HEK293 (cell line): ENCODE results near the gene SHTN1.

Experiments
- FEZF1 ChIP-seq: fragments of 450-650 bp; formaldehyde crosslinking; IDR thresholded peaks from 2 replicates; pipeline ENCODE4 v1.5.1; 2016; ENCODE audit warnings: missing biosample characterization, missing genetic modification characterization
- MYNN ChIP-seq: fragments of 450-650 bp; formaldehyde crosslinking; IDR thresholded peaks from 2 replicates; pipeline ENCODE4 v1.5.1; 2016; ENCODE audit warnings: missing biosample characterization, missing genetic modification characterization, borderline replicate concordance
- PRDM1 ChIP-seq: fragments of 450-650 bp; formaldehyde crosslinking; IDR thresholded peaks from 2 replicates; pipeline ENCODE4; 2016; ENCODE audit warnings: missing biosample characterization, missing genetic modification characterization
- PRDM2 ChIP-seq: fragments of 450-650 bp; formaldehyde crosslinking; IDR thresholded peaks from 2 replicates; pipeline ENCODE4 v1.5.1; 2016; ENCODE audit warnings: missing biosample characterization, missing genetic modification characterization, borderline replicate concordance
- TCF7L2 ChIP-seq: IDR thresholded peaks from 2 replicates; pipeline ENCODE4 v1.6.1; 2011; ENCODE audit warnings: low read depth, mild to moderate bottlenecking, inconsistent platforms, low read length, moderate library complexity, borderline replicate concordance
- ZBTB8A ChIP-seq: fragments of 450-650 bp; formaldehyde crosslinking; IDR thresholded peaks from 2 replicates; pipeline ENCODE4 v1.5.1; 2016; ENCODE audit warnings: missing biosample characterization, missing genetic modification characterization
- ZFP3 ChIP-seq: fragments of 450-650 bp; formaldehyde crosslinking; IDR thresholded peaks from 2 replicates; pipeline ENCODE4 v1.5.1; 2016; ENCODE audit warnings: low read depth, missing biosample characterization, missing genetic modification characterization
- ZNF155 ChIP-seq: fragments of 450-650 bp; formaldehyde crosslinking; IDR thresholded peaks from 2 replicates; pipeline ENCODE4 v1.5.1; 2016; ENCODE audit warnings: missing biosample characterization, missing genetic modification characterization
- ZNF292 ChIP-seq: fragments of 450-650 bp; formaldehyde crosslinking; IDR thresholded peaks from 2 replicates; pipeline ENCODE4 v1.5.1; 2016; ENCODE audit warnings: low read depth, missing biosample characterization, missing genetic modification characterization, borderline replicate concordance
- ZNF37A ChIP-seq: fragments of 450-650 bp; IDR thresholded peaks from 2 replicates; pipeline ENCODE4 v1.5.1; 2018; ENCODE audit warnings: missing biosample characterization, missing genetic modification characterization
- ZNF596 ChIP-seq: fragments of 450-650 bp; IDR thresholded peaks from 2 replicates; pipeline ENCODE4 v1.5.0; 2018; ENCODE audit warnings: missing biosample characterization, mild to moderate bottlenecking, missing genetic modification characterization, moderate library complexity
- ZNF600 ChIP-seq: fragments of 450-650 bp; formaldehyde crosslinking; IDR thresholded peaks from 2 replicates; pipeline ENCODE4 v1.5.1; 2016; ENCODE audit warnings: missing biosample characterization, missing genetic modification characterization
- ZNF624 ChIP-seq: fragments of 450-650 bp; formaldehyde crosslinking; IDR thresholded peaks from 2 replicates; pipeline ENCODE4 v1.5.1; 2017; ENCODE audit warnings: missing biosample characterization, missing genetic modification characterization
- ZNF639 ChIP-seq: fragments of 450-650 bp; formaldehyde crosslinking; IDR thresholded peaks from 2 replicates; pipeline ENCODE4 v1.5.1; 2016; ENCODE audit warnings: missing biosample characterization, missing genetic modification characterization
- ZNF660 ChIP-seq: fragments of 450-650 bp; IDR thresholded peaks from 2 replicates; pipeline ENCODE4 v1.5.1; 2018; ENCODE audit warnings: missing biosample characterization, mild to moderate bottlenecking, missing genetic modification characterization
- ZNF664 ChIP-seq: fragments of 450-650 bp; formaldehyde crosslinking; IDR thresholded peaks from 2 replicates; pipeline ENCODE4 v1.5.1; 2016; ENCODE audit warnings: missing biosample characterization, missing genetic modification characterization
- TF ChIP-seq, protein P1 (sequence below): fragments of 450-650 bp; formaldehyde crosslinking; IDR thresholded peaks from 2 replicates; pipeline ENCODE4 v1.5.1; 2016; ENCODE audit warnings: missing biosample characterization, missing genetic modification characterization
- TF ChIP-seq, protein P2 (sequence below): fragments of 450-650 bp; formaldehyde crosslinking; IDR thresholded peaks from 2 replicates; pipeline ENCODE4 v1.5.0; 2017; ENCODE audit warnings: missing biosample characterization, missing genetic modification characterization, borderline replicate concordance
- TF ChIP-seq, protein P3 (sequence below): fragments of 450-650 bp; formaldehyde crosslinking; conservative IDR thresholded peaks from 2 replicates; pipeline ENCODE4 v1.5.1; 2016; ENCODE audit warnings: low read depth, missing biosample characterization, missing genetic modification characterization

Gene SHTN1

DNA sequence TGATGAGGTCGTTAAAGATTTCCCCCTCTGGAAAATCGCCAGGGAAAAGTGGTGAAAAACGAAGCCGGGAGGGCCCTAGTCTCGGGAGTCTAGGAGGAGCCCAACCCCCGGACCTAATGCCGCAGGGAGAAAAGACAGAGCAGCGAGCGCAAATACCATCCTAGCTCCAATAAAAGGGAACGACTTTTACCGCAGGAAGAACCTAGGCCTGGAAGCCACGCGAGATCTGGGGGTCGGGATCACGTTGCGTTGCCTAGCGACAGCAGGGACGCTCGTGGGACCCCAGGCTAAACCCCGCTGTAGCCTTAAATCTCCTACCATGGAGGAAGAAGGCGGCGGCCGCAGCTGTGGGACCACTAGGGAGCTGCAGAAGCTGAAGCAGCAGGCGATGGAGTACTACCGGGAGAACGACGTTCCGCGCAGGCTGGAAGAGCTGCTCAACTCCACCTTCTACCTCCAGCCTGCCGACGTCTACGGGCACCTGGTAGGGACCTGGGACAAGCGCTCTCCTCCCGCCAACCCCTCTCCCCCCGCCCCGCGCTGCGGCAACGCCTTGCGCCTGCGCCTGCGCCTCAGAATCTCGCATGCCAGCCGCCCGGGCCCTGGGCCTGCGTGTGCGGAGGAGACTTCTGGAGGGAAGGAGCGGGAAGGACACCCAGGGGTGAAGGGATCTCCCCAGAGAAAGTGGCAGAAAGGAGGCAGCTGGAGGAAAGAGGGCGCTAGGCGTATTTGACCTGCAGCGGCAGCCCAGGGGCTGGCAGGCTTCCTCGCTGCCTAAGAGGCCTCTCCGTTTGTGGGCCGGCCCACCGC, 155.5 kb downstream of the SHTN1 start, which contains the start of gene ENO4 (continued):
- TF ChIP-seq FEZF1: peak; percentile 75
- no peak for TF ChIP-seq ZNF624
- TF ChIP-seq MYNN (tag by site-specific recombination): peak; percentile 76; the same call in 1 of the 2 replicates
- TF ChIP-seq, protein P1, sequence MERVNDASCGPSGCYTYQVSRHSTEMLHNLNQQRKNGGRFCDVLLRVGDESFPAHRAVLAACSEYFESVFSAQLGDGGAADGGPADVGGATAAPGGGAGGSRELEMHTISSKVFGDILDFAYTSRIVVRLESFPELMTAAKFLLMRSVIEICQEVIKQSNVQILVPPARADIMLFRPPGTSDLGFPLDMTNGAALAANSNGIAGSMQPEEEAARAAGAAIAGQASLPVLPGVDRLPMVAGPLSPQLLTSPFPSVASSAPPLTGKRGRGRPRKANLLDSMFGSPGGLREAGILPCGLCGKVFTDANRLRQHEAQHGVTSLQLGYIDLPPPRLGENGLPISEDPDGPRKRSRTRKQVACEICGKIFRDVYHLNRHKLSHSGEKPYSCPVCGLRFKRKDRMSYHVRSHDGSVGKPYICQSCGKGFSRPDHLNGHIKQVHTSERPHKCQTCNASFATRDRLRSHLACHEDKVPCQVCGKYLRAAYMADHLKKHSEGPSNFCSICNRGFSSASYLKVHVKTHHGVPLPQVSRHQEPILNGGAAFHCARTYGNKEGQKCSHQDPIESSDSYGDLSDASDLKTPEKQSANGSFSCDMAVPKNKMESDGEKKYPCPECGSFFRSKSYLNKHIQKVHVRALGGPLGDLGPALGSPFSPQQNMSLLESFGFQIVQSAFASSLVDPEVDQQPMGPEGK: peak; percentile 69; the same call in 1 of the 2 replicates
- no peak for TF ChIP-seq ZFP3 (tag by site-specific recombination)
- no peak for TF ChIP-seq ZNF292 (tag by site-specific recombination)
- no peak for TF ChIP-seq ZNF664 (tag by site-specific recombination)
- TF ChIP-seq, protein P2, sequence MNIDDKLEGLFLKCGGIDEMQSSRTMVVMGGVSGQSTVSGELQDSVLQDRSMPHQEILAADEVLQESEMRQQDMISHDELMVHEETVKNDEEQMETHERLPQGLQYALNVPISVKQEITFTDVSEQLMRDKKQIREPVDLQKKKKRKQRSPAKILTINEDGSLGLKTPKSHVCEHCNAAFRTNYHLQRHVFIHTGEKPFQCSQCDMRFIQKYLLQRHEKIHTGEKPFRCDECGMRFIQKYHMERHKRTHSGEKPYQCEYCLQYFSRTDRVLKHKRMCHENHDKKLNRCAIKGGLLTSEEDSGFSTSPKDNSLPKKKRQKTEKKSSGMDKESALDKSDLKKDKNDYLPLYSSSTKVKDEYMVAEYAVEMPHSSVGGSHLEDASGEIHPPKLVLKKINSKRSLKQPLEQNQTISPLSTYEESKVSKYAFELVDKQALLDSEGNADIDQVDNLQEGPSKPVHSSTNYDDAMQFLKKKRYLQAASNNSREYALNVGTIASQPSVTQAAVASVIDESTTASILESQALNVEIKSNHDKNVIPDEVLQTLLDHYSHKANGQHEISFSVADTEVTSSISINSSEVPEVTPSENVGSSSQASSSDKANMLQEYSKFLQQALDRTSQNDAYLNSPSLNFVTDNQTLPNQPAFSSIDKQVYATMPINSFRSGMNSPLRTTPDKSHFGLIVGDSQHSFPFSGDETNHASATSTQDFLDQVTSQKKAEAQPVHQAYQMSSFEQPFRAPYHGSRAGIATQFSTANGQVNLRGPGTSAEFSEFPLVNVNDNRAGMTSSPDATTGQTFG (tag by site-specific recombination): no peak
- TF ChIP-seq ZNF596 (tag by site-specific recombination): no peak
- peak; percentile 50; the same call in 1 of the 2 replicates for TF ChIP-seq ZNF660 (tag by site-specific recombination)
- TF ChIP-seq ZNF37A: no peak
- TF ChIP-seq ZNF600 (tag by site-specific recombination): peak; percentile 89
- TF ChIP-seq ZBTB8A: peak; percentile 38; the same call in 1 of the 2 replicates
- TF ChIP-seq, protein P3, sequence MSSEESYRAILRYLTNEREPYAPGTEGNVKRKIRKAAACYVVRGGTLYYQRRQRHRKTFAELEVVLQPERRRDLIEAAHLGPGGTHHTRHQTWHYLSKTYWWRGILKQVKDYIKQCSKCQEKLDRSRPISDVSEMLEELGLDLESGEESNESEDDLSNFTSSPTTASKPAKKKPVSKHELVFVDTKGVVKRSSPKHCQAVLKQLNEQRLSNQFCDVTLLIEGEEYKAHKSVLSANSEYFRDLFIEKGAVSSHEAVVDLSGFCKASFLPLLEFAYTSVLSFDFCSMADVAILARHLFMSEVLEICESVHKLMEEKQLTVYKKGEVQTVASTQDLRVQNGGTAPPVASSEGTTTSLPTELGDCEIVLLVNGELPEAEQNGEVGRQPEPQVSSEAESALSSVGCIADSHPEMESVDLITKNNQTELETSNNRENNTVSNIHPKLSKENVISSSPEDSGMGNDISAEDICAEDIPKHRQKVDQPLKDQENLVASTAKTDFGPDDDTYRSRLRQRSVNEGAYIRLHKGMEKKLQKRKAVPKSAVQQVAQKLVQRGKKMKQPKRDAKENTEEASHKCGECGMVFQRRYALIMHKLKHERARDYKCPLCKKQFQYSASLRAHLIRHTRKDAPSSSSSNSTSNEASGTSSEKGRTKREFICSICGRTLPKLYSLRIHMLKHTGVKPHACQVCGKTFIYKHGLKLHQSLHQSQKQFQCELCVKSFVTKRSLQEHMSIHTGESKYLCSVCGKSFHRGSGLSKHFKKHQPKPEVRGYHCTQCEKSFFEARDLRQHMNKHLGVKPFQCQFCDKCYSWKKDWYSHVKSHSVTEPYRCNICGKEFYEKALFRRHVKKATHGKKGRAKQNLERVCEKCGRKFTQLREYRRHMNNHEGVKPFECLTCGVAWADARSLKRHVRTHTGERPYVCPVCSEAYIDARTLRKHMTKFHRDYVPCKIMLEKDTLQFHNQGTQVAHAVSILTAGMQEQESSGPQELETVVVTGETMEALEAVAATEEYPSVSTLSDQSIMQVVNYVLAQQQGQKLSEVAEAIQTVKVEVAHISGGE (tag by site-specific recombination): no peak
- TF ChIP-seq PRDM2 (tag by site-specific recombination): no peak
- no peak for TF ChIP-seq TCF7L2
- TF ChIP-seq ZNF155 (tag by site-specific recombination): no peak
- peak; percentile 52; the same call in 1 of the 2 replicates for TF ChIP-seq PRDM1
- no peak for TF ChIP-seq ZNF639 (tag by site-specific recombination)
